Mucosa of gallbladder (tissue), 1 donor: Measurements from ENCODE around the gene CCM2L. TPM values are rescaled to one million over a fixed set of nuclear protein-coding genes. Genes with fewer than 3 reads are reported as not detected.
A peak's percentile ranks its signal among the peaks of the same experiment; 100 is the strongest.

Source experiments
- DNase-seq: peaks from one replicate; pipeline ENCODE4 v3.0.0-alpha.2; 2020; ENCODE audit warnings: low spot score
- total RNA-seq: library from RNA; stranded (reverse); gene quantifications from one replicate; pipeline ENCODE4 v1.2.1, GENCODE V29; 2021
- donor health status: DM: no; HTN: no; CAD: no.

Gene CCM2L
- 5.6 TPM for total RNA-seq

DNA sequence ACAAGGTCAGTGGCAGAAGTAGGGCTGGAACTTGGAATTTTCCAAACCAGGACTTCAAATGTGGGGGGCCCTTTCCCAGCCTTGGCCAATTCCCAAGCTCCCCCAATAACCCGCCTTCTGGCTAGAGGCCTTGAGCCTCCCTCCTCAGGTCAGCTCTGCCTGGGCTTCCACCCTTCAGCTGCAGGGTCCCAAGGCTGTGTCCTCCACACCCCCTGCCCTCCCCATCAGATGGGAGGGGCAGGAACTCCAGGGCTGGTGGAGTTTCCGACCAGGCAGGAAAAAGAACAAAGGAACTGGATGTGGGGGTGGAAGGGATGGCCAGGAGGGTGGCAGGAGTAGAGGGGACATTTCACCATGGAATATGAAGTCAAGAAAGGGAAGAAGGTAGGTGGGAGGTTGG lies at the start of gene CCM2L:
Gene CCM2L (plus strand): TSS at position 338 of the 400 bp plus-strand sequence. CDS start 17 bp downstream, at position 355.
- DNase-seq, result no peak

DNA sequence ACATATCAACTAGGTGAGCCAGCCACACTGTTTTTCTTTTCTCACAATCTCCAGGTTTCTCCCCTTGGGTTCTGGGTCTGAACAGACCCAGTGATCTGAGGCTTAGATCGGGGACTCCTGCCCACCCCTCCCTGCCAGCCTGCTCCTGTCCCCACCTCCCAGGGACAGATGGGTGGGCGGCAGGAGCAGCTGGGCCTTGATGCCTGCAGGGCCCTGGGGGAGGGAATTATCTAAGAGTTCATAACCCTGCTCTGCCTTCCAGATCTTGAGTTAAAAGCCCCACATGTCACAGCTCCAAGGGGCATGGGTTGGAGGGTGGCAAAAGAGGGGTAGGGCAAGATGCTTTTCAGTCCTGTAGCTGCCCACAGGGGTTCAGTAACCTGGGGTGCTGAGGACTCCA lies 47.5 kb upstream of the CCM2L start:
- DNase-seq, result no peak

DNA sequence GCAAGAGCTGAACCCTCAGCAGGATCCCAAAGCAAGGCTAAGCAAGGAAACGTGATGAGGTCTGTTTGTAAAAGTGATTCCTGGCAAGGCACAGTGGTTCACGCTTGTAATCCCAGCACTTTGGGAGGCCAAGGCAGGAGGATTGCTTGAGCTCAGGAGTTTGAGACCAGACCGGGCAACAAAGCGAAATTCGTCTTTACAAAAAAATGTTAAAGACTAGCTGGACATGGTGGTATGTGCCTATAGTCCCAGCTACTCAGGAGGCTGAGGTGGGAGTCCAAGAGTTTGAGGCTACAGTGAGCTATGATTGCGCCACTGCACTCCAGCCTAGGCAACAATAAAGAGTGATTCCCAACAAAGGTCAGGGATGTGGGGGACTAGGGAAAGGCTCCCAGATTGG lies 46.3 kb upstream of the CCM2L start:
- no peak for DNase-seq

DNA sequence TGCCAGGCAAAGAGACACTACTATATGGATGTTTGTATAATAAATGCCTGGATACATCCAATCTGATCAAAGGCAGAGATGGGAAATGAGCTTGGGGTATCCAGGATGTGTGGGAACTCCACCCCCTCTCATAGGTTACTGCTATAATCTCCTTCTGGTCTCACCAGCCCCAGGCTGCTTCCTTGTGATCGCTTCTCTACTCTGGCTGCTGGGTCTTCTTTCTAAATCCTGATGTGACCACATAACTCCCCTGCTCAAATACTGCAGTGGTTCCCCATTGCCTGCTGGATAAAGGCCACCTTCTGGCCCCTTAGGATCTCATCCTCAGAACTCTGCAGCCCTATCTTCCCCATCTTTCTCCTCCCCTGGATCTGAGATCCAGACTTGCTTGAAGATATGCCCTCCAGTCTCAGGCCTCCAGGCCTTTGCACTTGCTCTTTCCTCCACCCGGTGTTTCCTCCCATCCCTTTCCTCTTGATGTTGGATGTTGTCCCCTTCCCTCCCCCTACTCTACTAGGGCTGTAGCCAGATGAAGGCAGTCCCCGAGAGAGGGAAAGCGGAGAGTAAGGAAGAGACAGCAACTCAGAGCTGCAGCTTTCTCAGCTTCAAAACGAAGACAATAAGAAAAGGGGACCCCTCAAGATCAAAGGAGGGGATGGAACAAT lies 43.1 kb upstream of the CCM2L start:
- no peak for DNase-seq

DNA sequence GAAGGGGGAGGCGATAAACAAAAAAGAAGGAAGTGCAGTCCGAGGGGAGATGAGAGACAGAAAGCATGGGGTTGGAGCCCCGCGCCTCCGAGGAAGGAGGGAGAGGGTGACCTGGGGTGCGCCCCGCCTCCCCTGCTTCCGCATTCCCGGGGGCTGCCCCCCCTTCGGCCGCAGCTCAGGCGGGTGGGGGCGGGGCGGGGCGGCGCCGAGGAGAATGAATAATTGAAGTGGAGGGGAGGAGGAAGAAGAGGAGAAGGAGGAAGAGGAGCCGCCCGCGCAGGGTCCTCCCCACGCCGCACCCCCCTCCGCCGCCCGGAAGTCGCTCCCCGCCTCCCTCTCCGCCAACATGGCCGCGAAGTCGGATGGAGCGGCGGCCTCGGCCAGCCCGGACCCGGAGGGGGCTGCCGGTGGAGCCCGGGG lies 42.4 kb upstream of the CCM2L start, which contains the start of gene XKR7:
Gene XKR7 (plus strand): TSS at position 322 of the 420 bp plus-strand sequence. CDS start 25 bp downstream, at position 347.
- DNase-seq, result no peak

DNA sequence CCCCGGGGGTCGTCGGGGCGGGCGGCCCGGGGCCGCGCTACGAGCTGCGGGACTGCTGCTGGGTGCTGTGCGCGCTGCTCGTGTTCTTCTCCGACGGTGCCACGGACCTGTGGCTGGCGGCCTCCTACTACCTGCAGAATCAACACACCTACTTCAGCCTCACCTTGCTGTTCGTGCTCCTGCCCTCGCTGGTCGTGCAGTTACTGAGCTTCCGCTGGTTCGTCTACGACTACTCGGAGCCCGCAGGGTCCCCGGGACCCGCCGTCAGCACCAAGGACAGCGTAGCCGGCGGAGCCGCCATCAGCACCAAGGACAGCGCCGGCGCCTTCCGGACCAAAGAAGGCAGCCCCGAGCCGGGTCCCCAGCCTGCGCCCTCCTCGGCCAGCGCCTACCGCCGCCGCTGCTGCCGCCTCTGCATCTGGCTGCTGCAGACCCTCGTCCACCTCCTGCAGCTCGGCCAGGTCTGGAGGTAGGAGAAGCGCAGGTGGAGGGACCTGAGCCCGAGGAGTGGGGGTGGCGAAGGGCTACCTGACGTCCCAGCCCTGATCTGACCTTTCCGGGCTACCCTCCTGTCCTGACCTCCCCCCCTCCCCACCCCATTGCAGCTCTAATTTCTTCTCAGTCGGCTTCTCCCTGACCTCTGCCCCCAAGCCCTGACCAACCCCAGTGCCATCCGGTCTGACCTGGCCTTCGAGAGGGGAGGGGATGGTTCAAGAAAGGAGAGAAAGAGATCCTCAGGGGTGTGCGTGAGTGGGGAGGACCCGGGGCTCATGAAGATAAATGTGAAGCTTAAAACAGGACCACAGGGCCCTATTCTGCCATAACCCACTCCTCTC lies 41.7 kb upstream of the CCM2L start:
- DNase-seq, result peak; percentile 71

DNA sequence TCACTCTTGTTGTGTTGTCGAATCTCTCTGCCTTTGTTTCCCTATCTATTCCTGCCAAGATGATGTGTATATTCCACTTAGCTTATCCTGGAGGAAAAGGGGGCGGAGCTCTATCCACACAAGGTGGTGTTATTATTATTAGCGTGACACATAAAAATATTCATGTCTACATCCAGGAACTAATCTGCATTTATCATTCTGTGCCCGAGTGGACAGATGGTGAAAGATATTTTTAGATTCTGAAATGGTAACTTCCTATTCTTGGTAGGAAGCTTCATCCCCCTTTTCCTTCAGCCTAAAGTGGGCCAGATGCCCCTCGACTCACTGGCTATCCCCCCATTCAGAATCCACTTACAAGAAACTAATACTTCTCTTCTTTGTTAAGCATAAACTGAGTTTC lies 40.2 kb upstream of the CCM2L start:
- no peak for DNase-seq

DNA sequence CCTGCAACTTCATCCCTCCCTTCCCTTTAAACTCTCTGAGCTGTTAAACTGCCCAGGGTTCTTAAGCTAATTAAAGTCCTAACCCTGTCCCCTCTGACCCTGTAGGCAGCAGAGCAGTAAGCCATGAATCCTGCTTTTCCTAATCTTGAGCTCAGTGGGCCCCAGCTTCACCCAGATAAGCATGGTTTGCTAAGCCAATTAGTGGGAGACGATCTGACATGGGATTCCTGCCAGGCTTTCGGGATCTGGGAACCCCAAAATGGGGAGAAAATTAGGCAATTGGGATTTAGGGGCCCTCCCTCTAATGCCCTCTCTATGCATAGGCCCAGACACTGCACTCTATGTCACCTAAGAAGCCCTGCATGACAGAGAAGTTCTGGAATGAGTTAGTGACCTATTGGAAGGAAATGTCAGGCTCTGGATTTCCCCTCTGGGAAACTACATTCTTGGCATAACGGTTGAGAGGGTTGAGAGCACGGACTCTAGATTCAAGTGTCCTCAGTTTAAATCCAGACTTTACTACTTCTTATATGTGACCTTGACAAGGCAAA lies 37.7 kb upstream of the CCM2L start:
- DNase-seq, result no peak

DNA sequence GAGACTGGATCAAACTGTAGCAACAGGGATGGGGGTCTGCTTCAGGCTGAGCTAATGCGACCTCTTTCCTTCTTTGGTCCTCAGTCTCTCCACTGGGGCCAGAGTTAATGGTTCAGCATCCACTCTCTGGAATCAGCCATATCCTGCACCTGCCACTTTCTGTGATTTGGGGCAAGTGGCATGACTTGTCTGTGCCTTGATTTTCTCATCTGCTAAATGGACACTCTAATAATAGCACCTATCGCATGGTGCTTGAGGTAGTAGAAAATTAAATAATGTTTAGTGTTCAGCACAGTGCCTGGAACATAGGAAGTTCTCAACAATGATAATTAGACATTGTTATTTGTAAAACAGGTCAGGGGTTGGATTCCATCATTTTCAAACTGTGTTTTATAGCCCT lies 35.9 kb upstream of the CCM2L start:
- DNase-seq, result no peak

DNA sequence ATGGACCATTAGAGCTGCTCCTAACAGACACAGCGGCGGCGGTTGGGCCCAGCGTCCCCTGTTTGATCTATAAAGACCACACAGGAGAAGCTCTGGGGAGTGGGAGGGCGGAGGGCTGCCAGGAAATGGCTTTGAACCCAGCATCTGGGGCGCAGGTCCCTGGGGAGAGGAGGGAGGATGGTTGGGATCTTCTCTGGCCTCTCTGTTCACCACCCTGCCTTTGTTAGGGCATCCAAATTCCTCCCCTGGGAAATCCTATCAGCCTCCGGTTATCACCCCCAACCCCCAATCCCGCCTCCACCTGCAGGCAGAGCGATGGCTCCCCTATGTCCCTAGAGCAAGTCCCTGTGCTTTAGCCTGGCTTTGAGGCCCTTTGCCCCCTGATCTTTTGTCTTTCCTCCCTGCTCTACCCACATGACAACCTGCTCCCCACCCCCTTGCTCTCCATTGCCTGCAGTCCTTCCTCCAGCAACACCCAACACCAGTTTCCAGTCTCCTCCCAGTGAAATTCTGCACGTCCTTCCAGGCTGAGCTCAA lies 35.2 kb upstream of the CCM2L start:
- DNase-seq, result no peak

DNA sequence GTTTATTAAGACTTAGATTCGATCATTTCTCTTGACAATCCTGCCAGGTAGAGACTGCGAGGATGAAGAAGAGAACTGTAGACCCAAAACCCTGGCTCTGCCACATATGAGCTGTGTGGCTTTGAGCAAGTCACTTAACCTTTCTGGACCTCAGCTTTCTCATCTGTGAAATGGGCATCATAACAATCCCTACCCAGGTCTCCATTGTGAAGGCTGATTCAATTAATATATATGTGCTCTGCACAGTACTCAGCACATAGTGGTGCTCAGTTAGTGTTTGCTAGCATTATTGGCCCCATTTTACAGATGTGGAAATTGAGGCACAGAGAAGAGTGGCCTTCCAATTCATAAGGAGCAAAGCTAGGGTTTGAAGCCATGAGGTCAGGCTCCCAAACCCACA lies 34.4 kb upstream of the CCM2L start:
- DNase-seq, result no peak

DNA sequence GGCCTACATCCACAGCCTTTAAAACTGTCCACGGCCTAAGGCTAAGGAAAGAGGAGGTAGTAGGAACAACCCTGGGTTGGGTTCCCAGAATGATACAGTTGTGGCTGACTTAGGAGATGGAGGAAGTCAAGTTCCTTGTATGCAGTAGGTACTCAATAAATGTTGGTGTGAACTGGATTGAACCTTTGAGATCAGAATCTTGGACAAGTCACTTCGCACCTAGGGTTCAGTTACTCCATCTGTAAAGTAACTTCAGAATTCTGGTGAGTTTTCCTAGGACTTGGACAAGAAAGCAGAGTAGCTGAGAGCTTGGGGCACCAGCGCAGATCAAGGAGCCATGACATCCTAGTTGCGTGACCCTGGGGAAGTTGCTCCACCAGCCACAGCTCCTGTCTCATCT lies 33.2 kb upstream of the CCM2L start:
- no peak for DNase-seq

DNA sequence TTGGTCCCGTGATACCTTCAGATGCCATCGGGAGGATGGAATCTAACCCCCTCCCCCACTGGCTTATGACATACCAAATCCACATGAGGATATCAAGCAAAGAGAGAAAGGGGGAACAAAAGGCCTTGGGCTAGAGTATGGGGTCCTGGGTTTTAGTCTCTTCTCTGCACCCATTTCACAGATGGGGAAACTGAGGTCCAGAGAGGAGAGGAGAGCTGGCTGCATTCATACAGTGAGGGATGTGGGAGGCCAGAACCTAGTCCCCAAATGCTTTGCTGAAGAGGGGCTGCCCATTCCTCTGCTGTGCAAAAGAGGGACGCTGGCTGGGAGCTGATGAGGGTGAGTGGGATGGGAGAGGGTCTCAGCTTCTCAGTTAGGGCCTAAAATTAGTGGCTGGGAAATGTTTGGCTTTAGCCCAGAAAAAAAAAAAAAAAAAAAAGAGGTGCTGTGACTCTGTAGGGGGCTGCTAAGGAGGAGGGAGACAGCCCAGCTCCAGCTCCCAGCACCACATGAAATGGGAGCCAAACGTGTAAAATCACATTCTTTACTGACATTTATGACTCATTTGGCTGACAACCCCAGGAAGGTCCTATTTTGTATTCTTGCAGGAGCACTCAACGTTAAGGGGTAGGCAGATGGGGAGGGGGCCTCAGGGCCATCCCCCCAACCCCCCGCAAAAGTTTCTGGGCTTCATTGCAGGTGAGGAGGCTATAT lies 30.4 kb upstream of the CCM2L start:
- DNase-seq, result no peak

DNA sequence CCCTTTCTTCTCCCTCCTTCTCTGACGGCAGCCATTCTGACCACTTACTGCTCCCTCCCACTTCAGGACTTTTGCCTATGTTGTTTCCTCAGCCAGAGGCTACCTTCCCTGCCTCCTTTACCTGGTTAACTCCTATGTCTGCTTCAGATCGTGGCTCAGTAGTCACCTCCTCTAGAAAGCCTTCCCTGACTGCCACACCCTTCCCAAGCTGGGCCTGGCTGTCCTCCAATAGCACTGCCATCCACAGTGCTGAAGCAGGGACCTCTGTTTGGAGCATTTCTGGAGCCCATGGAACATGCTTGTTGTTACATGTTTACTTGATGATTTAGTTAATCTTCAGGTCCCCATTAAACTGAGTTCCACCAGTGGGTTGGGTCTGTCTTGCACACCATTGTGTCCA lies 28.5 kb upstream of the CCM2L start:
- no peak for DNase-seq

DNA sequence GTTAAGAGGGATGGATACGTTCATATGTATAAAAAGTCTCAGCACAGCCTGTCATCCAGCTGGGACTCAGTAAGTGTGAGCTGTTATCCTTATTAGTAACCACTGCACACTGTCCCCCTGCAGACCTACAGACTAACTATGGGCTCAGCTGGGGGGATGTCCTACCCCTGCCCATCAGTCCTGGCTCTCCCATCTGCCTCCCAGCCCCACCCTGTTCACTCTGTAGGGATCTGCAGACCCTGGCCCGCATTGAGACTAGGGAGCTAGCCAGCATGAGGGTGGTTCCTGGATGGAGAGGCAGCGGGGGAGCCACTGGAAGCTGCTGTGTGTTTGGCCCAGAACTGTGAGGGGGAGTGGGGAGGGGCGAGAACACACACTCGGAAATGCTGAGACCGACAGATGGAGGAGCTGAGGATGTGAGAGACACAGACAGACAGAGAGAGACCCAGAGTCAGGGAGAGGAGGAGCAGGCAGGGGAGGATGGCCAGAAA lies 25.2 kb upstream of the CCM2L start:
- no peak for DNase-seq

DNA sequence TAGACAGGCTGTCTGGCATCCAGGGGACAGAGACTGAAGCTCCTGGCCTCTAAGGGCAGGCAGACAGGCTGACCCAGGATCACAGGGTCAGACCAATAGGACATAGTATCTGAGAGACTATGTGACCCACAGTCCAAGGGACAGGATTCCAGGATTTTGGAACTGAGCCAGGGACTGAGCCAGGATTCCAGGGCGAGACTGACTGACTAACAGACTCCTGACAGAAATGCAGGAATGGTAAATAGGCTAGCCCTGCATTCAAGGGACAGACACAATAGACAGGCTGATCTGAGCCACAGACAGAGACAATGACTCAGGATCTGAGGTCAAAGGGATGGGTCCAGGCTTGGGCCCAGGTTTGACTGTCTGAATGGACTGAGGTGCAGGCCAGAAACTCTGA lies 22.5 kb upstream of the CCM2L start:
- DNase-seq, result no peak

DNA sequence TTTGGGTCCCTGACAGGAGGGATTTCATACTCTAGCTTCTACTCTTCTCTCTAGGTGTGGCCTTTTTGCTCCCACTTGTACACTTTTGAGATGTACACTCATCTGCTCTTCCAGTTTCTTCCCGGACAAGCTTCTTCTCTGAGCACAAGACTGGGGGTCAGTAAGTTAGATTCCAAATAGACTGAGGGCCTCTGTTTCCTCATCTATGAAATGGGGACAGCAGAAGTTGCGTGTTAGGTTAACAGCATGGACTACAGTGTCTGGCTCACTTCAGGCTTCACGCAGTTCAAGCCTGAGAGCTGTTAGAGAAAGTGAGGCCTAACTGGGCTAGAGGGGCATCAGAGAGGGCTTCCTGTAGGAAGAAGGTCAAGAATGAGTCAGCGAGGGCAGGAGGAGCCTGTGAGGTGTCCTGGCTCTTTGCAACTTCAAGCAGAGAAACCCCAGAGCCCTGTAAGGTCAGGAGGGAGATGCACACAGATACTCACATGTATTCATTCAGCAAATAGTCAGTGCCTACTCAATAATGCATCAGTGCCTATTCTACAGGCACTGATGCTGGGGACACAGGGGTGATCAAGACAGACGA lies 21.7 kb upstream of the CCM2L start:
- no peak for DNase-seq

DNA sequence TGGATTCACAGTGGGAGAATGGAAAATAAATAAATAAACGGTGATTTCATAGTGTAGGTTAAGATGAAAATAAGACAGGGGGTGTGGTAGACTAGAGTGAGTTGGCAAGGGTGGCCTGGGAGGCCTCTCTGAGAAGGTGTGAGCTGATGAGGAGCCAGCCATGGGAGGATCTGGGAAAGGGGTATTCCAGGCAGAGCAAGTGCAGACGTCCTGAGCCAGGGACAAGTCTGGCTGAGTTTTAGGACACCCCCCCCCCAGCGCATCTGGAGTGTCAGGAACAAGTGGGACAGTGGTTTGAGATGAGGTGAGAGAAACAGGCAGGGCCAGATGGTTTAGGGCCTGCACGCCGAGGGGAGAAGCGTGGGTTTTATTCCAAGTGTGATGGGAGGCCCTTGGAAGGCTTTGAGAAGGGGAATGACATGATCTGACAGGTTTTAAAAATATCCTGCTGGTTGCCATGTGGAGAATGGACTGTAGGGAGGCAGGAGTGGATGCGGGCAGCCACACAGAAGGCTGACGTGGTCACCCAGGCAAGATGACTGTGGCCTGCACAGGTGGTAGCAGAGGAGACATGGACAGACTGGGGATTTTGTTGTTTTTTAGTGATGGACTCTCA lies 21.1 kb upstream of the CCM2L start:
- no peak for DNase-seq

DNA sequence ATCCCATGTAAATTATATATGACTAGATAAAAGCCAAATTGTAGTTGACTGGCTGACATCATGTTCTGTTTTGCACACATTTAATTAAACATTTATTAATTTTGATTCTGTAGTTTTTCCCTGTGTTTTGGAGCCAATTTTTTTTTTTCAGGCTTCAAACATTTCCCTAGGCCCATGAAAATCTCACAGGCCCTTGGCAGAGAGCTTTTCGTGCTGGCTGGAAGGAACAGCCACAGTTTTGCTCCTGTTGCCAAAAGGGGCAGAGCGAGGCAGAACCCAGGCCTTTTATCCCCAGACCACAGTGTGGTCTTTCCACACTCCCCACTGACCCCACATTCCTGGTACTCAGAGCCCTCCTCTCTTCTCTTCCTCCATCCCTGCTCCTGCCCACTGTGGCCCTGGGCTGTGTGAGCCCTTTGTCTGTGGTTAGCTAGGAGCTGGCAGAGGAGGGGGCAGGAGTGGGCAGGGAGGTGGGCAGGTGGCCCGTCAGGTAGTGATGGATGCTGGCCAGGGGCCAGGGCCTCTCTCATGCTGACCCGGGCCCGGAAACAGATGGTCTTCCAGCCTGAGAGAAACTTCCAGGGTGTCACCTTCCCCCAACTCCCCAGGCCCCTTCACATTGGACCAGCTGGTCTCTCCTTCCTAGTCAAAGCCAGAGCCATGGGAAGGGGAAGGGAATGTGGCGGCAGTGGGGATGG lies 19.4 kb upstream of the CCM2L start:
- no peak for DNase-seq

DNA sequence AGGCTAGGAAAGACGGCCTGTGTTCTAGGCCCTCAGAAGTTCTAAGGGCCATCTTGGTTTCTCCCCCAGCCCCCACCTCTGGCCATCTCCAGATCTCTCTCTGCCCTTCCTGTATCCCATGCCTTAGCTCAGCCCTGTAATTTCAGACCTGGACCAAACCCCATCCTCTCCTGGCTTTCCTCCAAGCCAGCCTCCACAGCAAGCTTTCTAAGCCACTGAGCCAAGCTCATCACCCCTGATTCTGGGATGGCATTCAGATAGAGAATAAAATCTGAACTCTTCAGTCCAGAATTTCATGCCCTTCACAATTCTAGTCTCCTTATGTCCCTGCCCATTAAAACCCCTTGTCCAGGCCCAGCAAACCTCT lies 18.9 kb upstream of the CCM2L start:
- DNase-seq, result no peak
